Measurements from ENCODE around the gene CEP126. TPM values are rescaled to one million over a fixed set of nuclear protein-coding genes. Genes with fewer than 3 reads are reported as not detected.

Gene CEP126
- total RNA-seq, 2 experiments from 2014 or later, result 0.96 to 1.2 TPM

DNA sequence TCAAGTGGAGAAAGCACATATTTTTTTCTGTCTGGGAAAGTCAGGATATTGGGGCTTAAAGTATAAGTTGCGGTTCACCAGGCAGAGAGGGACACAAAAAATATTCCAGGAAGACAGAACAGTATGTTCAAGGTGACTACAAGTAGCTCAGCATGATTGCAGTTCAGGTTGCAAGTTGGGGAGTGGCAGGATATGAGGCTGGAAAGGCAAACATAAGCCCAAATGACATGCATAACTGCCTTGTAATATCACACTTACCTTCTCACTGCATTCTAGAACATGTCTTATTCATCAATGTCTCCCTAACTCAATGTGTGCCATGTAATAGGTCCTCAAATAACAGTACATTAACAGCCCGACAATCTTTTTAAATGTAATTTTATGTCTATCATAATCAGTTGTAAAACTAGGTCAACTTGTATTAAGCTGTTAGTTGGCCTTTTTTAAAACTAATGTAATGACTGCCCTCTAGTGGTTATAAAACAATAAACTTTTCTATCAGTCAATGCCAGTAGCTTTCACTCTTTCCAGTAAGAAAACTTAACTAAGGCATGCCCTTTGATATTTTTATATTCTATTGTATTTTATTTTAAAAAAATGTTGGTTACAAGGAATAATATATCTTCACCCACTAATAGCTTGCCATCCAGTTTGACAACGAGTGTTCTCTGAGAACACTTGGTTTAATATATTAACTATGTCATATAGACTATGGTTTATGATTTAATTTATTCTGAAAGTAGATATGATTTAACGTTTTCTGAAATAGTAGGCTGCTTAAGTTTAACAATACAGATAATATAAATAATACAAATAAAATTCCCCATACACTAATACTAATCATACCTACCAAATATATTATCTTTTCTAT is 93.0 kb downstream of the CEP126 start:
- ATAC-seq (ENCODE audit: poor library complexity) (no peak), DNase-seq (peak in 3 of 14 experiments; percentile 37 to 57 (median 46))
- Histone ChIP-seq H3K4me3 (ENCODE audit: low read length) (no peak overlapping the region), H3K27ac (ENCODE audit: low read depth in 1 of 2, low read length in 2 of 2) (no peak overlapping the region), H3K36me3 (ENCODE audit: insufficient read depth, low read length) (no peaks in the 10 kb centered on the region), H3K4me1 (ENCODE audit: insufficient read depth, low read length) (no peaks in the 10 kb centered on the region), H3K9me3 (ENCODE audit: control insufficient read depth in 1 of 2, insufficient read depth in 1 of 2, low read length in 2 of 2) (no peaks in the 10 kb centered on the region), H3K27me3 (ENCODE audit: control insufficient read depth in 1 of 2, insufficient read depth in 2 of 2, low read length in 2 of 2) (peaks cover 0 to 4% of the 10 kb centered on the region in 2 experiments)
- intact Hi-C loops (cut with DNase I, micrococcal nuclease), result loop anchor here (1.0 to 5.0 kb wide), 3 partner anchors 91 to 1431 kb away; partner anchors contain the start of genes ANGPTL5 (in 1 of the 2) and CEP126 (in 1 of the 2)
- ChIA-PET CTCF (interaction anchor here (0.9 to 3.8 kb wide), 6 partner anchors 9 to 146 kb away, joined by 3 to 30 read pairs (median 3); partner anchors contain the start of gene CEP126), POLR2A (interaction anchor here (1.4 kb wide), 1 partner anchor 12 kb away, joined by 4 read pairs; no protein-coding TSS in a partner anchor)
- Mint-ChIP-seq H3K4me3 (no peak overlapping the region), H3K9me3 (no peaks in the 10 kb centered on the region), H3K27ac (no peak overlapping the region), H3K4me1 (ENCODE audit: low read depth) (no peaks in the 10 kb centered on the region), H3K27me3 (peaks cover 12% of the 10 kb centered on the region), H3K36me3 (ENCODE audit: low read depth) (no peaks in the 10 kb centered on the region)
- TF ChIP-seq, protein P1, sequence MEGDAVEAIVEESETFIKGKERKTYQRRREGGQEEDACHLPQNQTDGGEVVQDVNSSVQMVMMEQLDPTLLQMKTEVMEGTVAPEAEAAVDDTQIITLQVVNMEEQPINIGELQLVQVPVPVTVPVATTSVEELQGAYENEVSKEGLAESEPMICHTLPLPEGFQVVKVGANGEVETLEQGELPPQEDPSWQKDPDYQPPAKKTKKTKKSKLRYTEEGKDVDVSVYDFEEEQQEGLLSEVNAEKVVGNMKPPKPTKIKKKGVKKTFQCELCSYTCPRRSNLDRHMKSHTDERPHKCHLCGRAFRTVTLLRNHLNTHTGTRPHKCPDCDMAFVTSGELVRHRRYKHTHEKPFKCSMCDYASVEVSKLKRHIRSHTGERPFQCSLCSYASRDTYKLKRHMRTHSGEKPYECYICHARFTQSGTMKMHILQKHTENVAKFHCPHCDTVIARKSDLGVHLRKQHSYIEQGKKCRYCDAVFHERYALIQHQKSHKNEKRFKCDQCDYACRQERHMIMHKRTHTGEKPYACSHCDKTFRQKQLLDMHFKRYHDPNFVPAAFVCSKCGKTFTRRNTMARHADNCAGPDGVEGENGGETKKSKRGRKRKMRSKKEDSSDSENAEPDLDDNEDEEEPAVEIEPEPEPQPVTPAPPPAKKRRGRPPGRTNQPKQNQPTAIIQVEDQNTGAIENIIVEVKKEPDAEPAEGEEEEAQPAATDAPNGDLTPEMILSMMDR (IDR thresholded peaks at IDR 0.05), result peak; percentile 78

DNA sequence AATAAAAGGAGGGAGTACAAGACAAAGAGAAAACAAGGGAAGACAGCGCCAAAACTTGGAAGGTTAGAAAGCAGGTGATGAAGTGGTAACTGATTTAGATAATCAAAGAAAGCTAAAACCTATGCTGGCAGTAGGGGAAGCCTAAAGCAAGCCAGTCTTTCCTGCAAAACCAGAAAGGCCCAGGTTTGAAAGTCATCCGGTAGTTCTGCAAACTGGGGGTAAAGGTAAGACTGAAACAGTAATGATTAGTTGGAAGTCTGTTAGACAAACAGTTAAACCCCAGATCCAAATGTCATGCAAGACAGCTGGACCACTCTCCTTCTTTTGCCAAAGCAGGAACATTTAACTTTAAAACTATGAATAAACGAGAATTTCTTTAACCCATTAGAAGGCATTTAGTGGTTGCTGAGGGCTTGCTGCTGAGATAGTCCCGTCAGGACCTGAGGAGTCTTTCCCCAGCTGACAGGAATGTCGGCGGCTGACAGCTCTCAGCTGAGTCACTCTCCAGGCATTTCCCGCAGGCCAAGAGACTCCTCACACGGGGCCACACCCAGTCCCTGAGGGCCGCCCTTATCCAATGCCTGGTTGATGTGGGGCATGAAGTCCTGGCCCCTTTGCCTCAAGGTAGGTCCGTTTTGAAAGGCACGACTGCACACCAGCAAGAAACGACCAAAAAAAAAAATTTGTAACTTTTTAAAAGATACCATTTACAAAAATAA is 96.1 kb downstream of the CEP126 start:
- no peak for ATAC-seq (ENCODE audit: poor library complexity)
- no peaks in the 10 kb centered on the region for H3K9me3 Mint-ChIP-seq
- no peaks in the 10 kb centered on the region for H3K36me3 Mint-ChIP-seq (ENCODE audit: low read depth)
- no peaks in the 10 kb centered on the region for H3K36me3 ChIP-seq (ENCODE audit: insufficient read depth, low read length)
- H3K9me3 ChIP-seq (ENCODE audit: control insufficient read depth in 1 of 2, insufficient read depth in 1 of 2, low read length in 2 of 2), result no peaks in the 10 kb centered on the region
- H3K4me3 Mint-ChIP-seq, result no peak overlapping the region
- ChIA-PET POLR2A (no interaction called here), CTCF (no interaction called here)
- H3K4me3 ChIP-seq (ENCODE audit: low read length), result no peak overlapping the region
- H3K27me3 ChIP-seq (ENCODE audit: control insufficient read depth in 1 of 2, insufficient read depth in 2 of 2, low read length in 2 of 2), result peaks cover 0 to 4% of the 10 kb centered on the region in 2 experiments
- TF ChIP-seq, protein P1 (IDR thresholded peaks at IDR 0.05), result no peak
- H3K4me1 ChIP-seq (ENCODE audit: insufficient read depth, low read length), result no peaks in the 10 kb centered on the region
- H3K27me3 Mint-ChIP-seq, result peaks cover 22% of the 10 kb centered on the region
- intact Hi-C loops (cut with DNase I, micrococcal nuclease), result no loop called here
- DNase-seq, result no peak
- no peaks in the 10 kb centered on the region for H3K4me1 Mint-ChIP-seq (ENCODE audit: low read depth)
- no peak overlapping the region for H3K27ac Mint-ChIP-seq
- no peak overlapping the region for H3K27ac ChIP-seq (ENCODE audit: low read depth in 1 of 2, low read length in 2 of 2)

DNA sequence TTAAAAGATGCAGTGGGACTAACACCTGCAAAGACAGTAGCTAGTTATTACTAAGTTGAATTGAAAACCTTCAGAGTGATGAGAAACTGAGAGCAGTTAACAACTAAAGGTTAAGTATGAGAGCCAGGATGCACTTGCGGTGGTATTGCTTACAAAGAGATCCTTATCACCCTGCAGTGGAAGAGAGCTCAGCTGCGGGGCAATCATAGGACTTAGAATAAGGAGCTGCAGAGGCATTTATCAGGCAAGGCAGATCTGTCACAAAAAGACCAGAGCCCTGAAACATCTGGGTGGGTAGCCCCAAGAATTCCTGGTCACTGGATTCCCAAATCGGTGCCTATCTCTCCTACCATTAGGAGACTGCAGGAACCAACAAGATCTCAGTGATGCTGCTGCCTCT is 98.1 kb downstream of the CEP126 start:
- no peaks in the 10 kb centered on the region for H3K36me3 Mint-ChIP-seq (ENCODE audit: low read depth)

More for the DNA sequence above, 98.1 kb downstream of the CEP126 start:
- ChIA-PET POLR2A (no interaction called here), CTCF (no interaction called here)
- Mint-ChIP-seq H3K9me3 (no peaks in the 10 kb centered on the region), H3K4me3 (no peak overlapping the region), H3K4me1 (ENCODE audit: low read depth) (no peaks in the 10 kb centered on the region), H3K27me3 (peaks cover 22% of the 10 kb centered on the region), H3K27ac (no peak overlapping the region)
- Histone ChIP-seq H3K9me3 (ENCODE audit: control insufficient read depth in 1 of 2, insufficient read depth in 1 of 2, low read length in 2 of 2) (no peaks in the 10 kb centered on the region), H3K27me3 (ENCODE audit: control insufficient read depth in 1 of 2, insufficient read depth in 2 of 2, low read length in 2 of 2) (peaks cover 0 to 4% of the 10 kb centered on the region in 2 experiments), H3K36me3 (ENCODE audit: insufficient read depth, low read length) (no peaks in the 10 kb centered on the region), H3K27ac (ENCODE audit: low read depth in 1 of 2, low read length in 2 of 2) (no peak overlapping the region), H3K4me1 (ENCODE audit: insufficient read depth, low read length) (no peaks in the 10 kb centered on the region), H3K4me3 (ENCODE audit: low read length) (no peak overlapping the region)
- TF ChIP-seq, protein P1 (IDR thresholded peaks at IDR 0.05), result no peak
- ATAC-seq (ENCODE audit: poor library complexity) (peak; percentile 37), DNase-seq (peak in 1 of 14 experiments; percentile 2)
- intact Hi-C loops (cut with DNase I, micrococcal nuclease), result no loop called here

Measured in CD4-positive, alpha-beta T cell (primary cell).